ENCODE data around the gene TMEM167A.

- no peak for TF ChIP-seq CTCF (conservative IDR thresholded peaks at IDR 0.05 in 1 of 2, IDR thresholded peaks at IDR 0.05 in 1 of 2; ENCODE audit: low read depth in 1 of 2, low read length in 2 of 2)
- no peak for TF ChIP-seq EZH2 (IDR thresholded peaks at IDR 0.05; ENCODE audit: low read length, missing control alignments)
Measured at GRCh38 chr5:83090169-83090568, 13.0 kb upstream of the TMEM167A start.

All from fibroblast of lung (primary cell).